Activated CD4-positive, alpha-beta T cell treated with anti-CD3 and anti-CD28 coated beads, Interleukin-2, amount 10 ng/mL, durations not matched to agents 7 days and 5 days (primary cell): ENCODE results near the gene MMAB. TPM values are rescaled to one million over a fixed set of nuclear protein-coding genes. Genes with fewer than 3 reads are reported as not detected.

ENCODE experiments used
- CTCF ChIA-PET: fragments of 350-600 bp; sonication (Branson Sonifier 250); formaldehyde crosslinking; loops from one replicate; lab custom pipeline; 2021; ENCODE audit warnings: antibody characterized with exemption; lab: Charles Lee
- POLR2A ChIA-PET: fragments of 350-600 bp; sonication (Branson Sonifier 250); formaldehyde crosslinking; loops from one replicate; lab custom pipeline; 2021; ENCODE audit warnings: antibody characterized with exemption; lab: Charles Lee
- DNase-seq: peaks from one replicate; pipeline ENCODE4 v3.0.0-alpha.2; 2020
- H3K27ac Mint-ChIP-seq: one replicate; pipeline ENCODE4 v1.8.0; 2021; ENCODE audit warnings: mild to moderate bottlenecking, moderate library complexity, mixed read lengths
- H3K27me3 Mint-ChIP-seq: one replicate; pipeline ENCODE4 v1.8.0; 2021; ENCODE audit warnings: mixed read lengths
- H3K36me3 Mint-ChIP-seq: one replicate; pipeline ENCODE4 v1.8.0; 2021; ENCODE audit warnings: low read depth, mixed read lengths
- H3K4me1 Mint-ChIP-seq: one replicate; pipeline ENCODE4 v1.8.0; 2021; ENCODE audit warnings: mixed read lengths
- H3K4me3 Mint-ChIP-seq: one replicate; pipeline ENCODE4 v1.8.0; 2021; ENCODE audit warnings: mild to moderate bottlenecking, moderate library complexity, mixed read lengths
- H3K9me3 Mint-ChIP-seq: one replicate; pipeline ENCODE4 v1.8.0; 2021; ENCODE audit warnings: mixed read lengths
- total RNA-seq, 2 experiments: library from RNA; stranded (reverse); gene quantifications; one replicate each; pipeline ENCODE4 v1.2.3, GENCODE V29; 2021

Gene MMAB
- total RNA-seq, 2 experiments from 2014 or later: 21.4 to 25.7 TPM

- no peaks in the 10 kb centered on the region for H3K27me3 Mint-ChIP-seq
- ChIA-PET POLR2A (no interaction called here), CTCF (no interaction called here)
- DNase-seq: no peak
- no peaks in the 10 kb centered on the region for H3K9me3 Mint-ChIP-seq
- peaks cover 21% of the 10 kb centered on the region for H3K36me3 Mint-ChIP-seq
- H3K4me3 Mint-ChIP-seq: no peak overlapping the region
- no peak overlapping the region for H3K27ac Mint-ChIP-seq
- peaks cover 26% of the 10 kb centered on the region for H3K4me1 Mint-ChIP-seq
Measured at GRCh38 chr12:109577311-109577710, 4.0 kb upstream of the MMAB start.

DNA sequence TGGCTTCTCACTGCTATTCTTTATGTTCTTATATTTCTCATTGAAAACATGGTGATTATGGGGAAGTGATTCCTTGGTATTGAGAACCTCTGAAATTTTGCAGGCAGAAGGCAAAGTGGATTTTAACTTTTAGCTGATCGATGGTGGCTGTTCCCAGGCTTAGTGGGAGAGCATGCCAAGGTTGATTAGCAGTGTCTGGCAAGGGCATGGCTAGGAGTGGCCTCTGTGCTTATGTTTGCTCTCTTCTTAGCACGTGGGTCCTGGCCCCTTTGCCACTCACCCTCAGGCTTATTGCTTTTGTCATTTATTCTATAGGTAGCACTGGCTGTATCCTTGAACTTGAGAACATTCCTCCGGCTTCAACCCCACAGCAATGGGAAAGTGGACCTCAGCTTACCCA is 2.4 kb upstream of the MMAB start:
- ChIA-PET POLR2A (no interaction called here), CTCF (interaction anchor here (2.0 kb wide), 1 partner anchor 11 kb away, joined by 4 read pairs; no protein-coding TSS in a partner anchor)
- DNase-seq: no peak
- Mint-ChIP-seq H3K9me3 (no peaks in the 10 kb centered on the region), H3K27ac (no peak overlapping the region), H3K4me1 (peaks cover 30% of the 10 kb centered on the region), H3K27me3 (no peaks in the 10 kb centered on the region), H3K36me3 (peaks cover 17% of the 10 kb centered on the region), H3K4me3 (no peak overlapping the region)

- Mint-ChIP-seq H3K4me3 (peak overlapping the region; percentile 92), H3K9me3 (no peaks in the 10 kb centered on the region), H3K4me1 (peaks cover 30% of the 10 kb centered on the region), H3K36me3 (peaks cover 11% of the 10 kb centered on the region), H3K27me3 (no peaks in the 10 kb centered on the region), H3K27ac (peak overlapping the region; percentile 95)
- DNase-seq: no peak
- POLR2A ChIA-PET: no interaction called here
- CTCF ChIA-PET: interaction anchor here (0.6 to 2.0 kb wide), 6 partner anchors 8 to 232 kb away, joined by 3 to 5 read pairs (median 4); no protein-coding TSS in a partner anchor
Measured at GRCh38 chr12:109573914-109574244, 575 bp upstream of the MMAB start.

GRCh38 chr12:109572506-109572845 is 828 bp downstream of the MMAB start:
- no peak for DNase-seq
- POLR2A ChIA-PET: no interaction called here
- Mint-ChIP-seq H3K27me3 (no peaks in the 10 kb centered on the region), H3K36me3 (peaks cover 7% of the 10 kb centered on the region), H3K4me1 (peaks cover 30% of the 10 kb centered on the region), H3K4me3 (peak overlapping the region; percentile 92), H3K9me3 (no peaks in the 10 kb centered on the region), H3K27ac (peak overlapping the region; percentile 95)
- CTCF ChIA-PET: interaction anchor here (1.2 to 1.9 kb wide), 2 partner anchors 13 to 20 kb away, joined by 3 to 4 read pairs; no protein-coding TSS in a partner anchor

DNA sequence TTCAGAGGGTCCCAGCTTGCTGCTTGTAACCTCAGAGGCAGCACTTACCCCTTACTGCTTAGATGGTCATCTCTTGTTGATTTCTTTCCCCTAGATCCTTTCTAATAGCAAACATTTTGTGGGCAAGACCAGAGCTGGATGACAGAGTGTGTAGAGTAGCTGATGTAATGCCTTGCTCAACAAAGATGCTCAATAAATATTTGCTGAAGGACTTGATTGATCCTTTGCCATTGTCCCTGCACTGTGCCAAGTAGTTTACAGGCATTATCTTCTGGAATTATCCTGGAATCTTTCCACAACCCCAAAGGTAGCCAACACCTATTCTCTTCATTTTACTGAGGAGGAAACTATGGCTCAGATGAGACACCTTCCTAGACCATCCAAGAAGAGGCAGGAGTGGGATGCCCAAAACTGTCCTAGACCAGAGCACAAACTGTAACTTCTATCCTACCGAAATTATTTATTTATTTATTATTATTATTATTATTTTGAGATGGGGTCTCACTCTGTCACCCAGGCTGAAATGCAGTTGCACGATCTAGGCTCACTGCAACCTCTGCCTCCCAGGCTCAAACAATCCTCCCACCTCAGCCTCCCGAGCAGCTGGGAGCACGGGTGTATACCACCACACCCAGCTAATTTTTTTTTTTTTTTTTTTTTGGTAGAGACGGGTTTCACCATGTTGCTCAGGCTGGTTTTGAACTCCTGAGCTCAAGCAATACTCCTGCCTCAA is 1.4 kb downstream of the MMAB start:
- no peaks in the 10 kb centered on the region for H3K9me3 Mint-ChIP-seq
- H3K27ac Mint-ChIP-seq: no peak overlapping the region
- H3K4me1 Mint-ChIP-seq: peaks cover 30% of the 10 kb centered on the region
- CTCF ChIA-PET: interaction anchor here (1.2 to 1.9 kb wide), 2 partner anchors 12 to 19 kb away, joined by 3 to 4 read pairs; no protein-coding TSS in a partner anchor
- H3K36me3 Mint-ChIP-seq: peaks cover 6% of the 10 kb centered on the region
- H3K27me3 Mint-ChIP-seq: no peaks in the 10 kb centered on the region
- DNase-seq: no peak
- H3K4me3 Mint-ChIP-seq: no peak overlapping the region
- POLR2A ChIA-PET: no interaction called here

DNA sequence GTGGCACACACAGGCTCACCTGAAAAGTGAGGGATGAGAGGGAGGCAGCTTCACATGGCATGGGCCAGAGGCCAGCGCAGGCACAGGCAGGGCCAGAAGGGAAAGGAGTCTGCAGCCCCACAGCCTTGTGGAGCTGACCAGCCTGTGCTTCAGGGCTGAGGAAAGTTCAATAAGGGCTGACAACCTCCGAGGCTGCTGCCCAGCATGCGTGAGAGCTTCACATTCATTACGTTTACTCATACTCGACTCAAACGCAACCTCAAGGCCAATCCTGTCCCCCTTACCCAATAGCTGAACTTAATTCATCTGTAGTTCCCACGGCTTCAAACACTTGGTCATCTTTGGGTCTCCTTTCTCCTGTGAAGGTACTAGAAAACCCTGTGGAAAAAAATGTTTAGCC is 4.8 kb downstream of the MMAB start:
- DNase-seq: no peak
- Mint-ChIP-seq H3K27me3 (no peaks in the 10 kb centered on the region), H3K27ac (no peak overlapping the region), H3K36me3 (peaks cover 12% of the 10 kb centered on the region), H3K4me1 (peaks cover 14% of the 10 kb centered on the region), H3K9me3 (no peaks in the 10 kb centered on the region), H3K4me3 (no peak overlapping the region)
- ChIA-PET CTCF (no interaction called here), POLR2A (no interaction called here)

DNA sequence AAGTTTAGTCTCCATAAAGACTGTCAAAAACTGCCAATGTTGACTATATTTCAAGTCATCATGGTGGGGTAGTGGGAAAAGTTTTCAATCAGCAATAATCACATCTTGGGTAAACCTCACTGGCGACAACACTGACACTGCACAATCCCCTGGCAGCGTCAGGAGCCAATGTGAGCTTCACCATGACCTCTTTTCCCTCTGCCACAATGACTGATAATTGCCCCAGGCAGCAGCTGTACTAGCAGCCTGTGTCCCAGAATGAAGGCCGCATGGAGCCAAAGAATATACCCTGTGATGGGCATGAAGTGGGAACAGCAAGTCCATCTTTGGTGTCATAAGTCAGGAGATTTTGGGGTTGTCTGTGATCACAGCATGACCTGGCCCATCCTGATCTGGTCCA is 5.3 kb downstream of the MMAB start:
- peaks cover 11% of the 10 kb centered on the region for H3K4me1 Mint-ChIP-seq
- H3K9me3 Mint-ChIP-seq: no peaks in the 10 kb centered on the region
- peaks cover 16% of the 10 kb centered on the region for H3K36me3 Mint-ChIP-seq
- DNase-seq: no peak
- H3K27ac Mint-ChIP-seq: no peak overlapping the region
- POLR2A ChIA-PET: no interaction called here
- CTCF ChIA-PET: interaction anchor here (0.6 kb wide), 1 partner anchor 940 kb away, joined by 3 read pairs; no protein-coding TSS in a partner anchor
- no peak overlapping the region for H3K4me3 Mint-ChIP-seq
- H3K27me3 Mint-ChIP-seq: no peaks in the 10 kb centered on the region

DNA sequence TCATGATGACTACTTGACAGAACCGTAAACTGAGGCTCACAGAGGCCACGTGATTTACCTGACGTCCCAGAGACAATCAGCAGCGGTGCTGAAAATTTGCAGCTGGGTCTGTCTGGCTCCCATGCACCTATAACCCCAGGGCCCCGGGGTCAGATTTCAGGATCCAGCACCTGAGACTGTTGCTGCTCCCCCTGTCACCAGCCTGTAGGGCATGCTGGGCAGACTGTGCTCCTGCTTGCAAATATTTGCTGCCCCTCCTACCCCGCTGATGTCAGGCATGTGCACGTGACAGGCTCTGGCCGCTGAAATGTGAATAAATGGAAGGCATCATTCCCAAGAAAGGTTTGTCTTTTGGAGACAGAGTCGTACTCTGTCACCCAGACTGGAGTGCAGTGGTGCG is 6.0 kb downstream of the MMAB start:
- no peak for DNase-seq
- Mint-ChIP-seq H3K36me3 (peaks cover 23% of the 10 kb centered on the region), H3K4me1 (peaks cover 4% of the 10 kb centered on the region), H3K9me3 (peaks cover 3% of the 10 kb centered on the region), H3K27me3 (no peaks in the 10 kb centered on the region), H3K27ac (no peak overlapping the region), H3K4me3 (no peak overlapping the region)
- CTCF ChIA-PET: interaction anchor here (0.6 to 1.5 kb wide), 2 partner anchors 22 to 939 kb away, joined by 3 read pairs; no protein-coding TSS in a partner anchor
- POLR2A ChIA-PET: no interaction called here

GRCh38 chr12:109566424-109566823 is 6.9 kb downstream of the MMAB start:
- DNase-seq: no peak
- POLR2A ChIA-PET: no interaction called here
- no peak overlapping the region for H3K4me3 Mint-ChIP-seq
- no peak overlapping the region for H3K27ac Mint-ChIP-seq
- CTCF ChIA-PET: interaction anchor here (1.5 kb wide), 1 partner anchor 23 kb away, joined by 3 read pairs; no protein-coding TSS in a partner anchor
- peaks cover 10% of the 10 kb centered on the region for H3K9me3 Mint-ChIP-seq
- H3K4me1 Mint-ChIP-seq: no peaks in the 10 kb centered on the region
- no peaks in the 10 kb centered on the region for H3K27me3 Mint-ChIP-seq
- peaks cover 32% of the 10 kb centered on the region for H3K36me3 Mint-ChIP-seq

- POLR2A ChIA-PET: no interaction called here
- Mint-ChIP-seq H3K36me3 (peaks cover 30% of the 10 kb centered on the region), H3K4me3 (no peak overlapping the region), H3K27ac (no peak overlapping the region), H3K9me3 (peaks cover 10% of the 10 kb centered on the region), H3K27me3 (no peaks in the 10 kb centered on the region), H3K4me1 (no peaks in the 10 kb centered on the region)
- DNase-seq: no peak
- CTCF ChIA-PET: interaction anchor here (1.1 kb wide), 1 partner anchor 23 kb away, joined by 3 read pairs; no protein-coding TSS in a partner anchor
Measured at GRCh38 chr12:109563291-109564284, 9.7 kb downstream of the MMAB start.

DNA sequence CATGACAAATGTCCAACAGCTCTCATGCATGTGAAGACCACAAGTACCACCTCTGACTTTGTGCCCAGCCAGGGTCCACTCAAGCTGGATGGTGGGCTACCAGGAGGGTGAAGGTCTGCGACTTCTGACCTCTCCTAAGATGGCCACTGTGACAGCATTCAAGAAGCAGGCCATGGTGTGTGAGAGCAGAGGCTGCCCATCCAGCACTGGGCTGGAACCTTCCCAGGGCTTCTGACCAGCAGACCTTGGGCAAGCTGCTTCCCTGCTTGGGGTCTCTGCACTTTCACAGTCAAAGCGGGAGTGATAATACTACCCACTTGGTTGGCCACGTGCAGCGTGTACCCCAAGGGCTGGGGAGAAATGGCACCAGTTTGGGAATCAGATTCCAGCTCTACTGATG is 10.4 kb downstream of the MMAB start:
- Mint-ChIP-seq H3K4me3 (no peak overlapping the region), H3K27me3 (no peaks in the 10 kb centered on the region), H3K9me3 (peaks cover 10% of the 10 kb centered on the region), H3K36me3 (peaks cover 30% of the 10 kb centered on the region), H3K27ac (no peak overlapping the region), H3K4me1 (no peaks in the 10 kb centered on the region)
- no peak for DNase-seq
- ChIA-PET CTCF (interaction anchor here (0.6 to 1.1 kb wide), 2 partner anchors 22 to 1146 kb away, joined by 3 to 5 read pairs; no protein-coding TSS in a partner anchor), POLR2A (no interaction called here)

DNA sequence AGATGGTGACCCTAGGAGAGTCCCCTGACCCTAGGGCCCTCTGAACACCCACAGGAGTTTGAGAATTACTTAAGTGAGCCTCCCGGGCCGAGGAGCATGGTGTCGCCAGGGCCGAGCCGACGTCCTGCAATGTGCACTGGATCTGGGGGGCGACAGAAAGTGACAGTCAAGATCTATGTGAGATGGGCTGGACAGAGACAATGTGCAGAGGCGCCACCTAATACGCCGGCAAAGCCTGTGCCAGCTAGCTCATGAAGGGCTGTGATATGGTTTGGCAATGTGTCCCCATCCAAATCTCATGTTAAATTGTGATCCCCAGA is 11.6 kb downstream of the MMAB start:
- CTCF ChIA-PET: interaction anchor here (0.6 to 0.9 kb wide), 2 partner anchors 9 to 1225 kb away, joined by 3 read pairs; no protein-coding TSS in a partner anchor
- H3K9me3 Mint-ChIP-seq: peaks cover 10% of the 10 kb centered on the region
- DNase-seq: no peak
- H3K36me3 Mint-ChIP-seq: peaks cover 30% of the 10 kb centered on the region
- POLR2A ChIA-PET: no interaction called here
- H3K4me1 Mint-ChIP-seq: no peaks in the 10 kb centered on the region
- no peak overlapping the region for H3K4me3 Mint-ChIP-seq
- H3K27me3 Mint-ChIP-seq: no peaks in the 10 kb centered on the region
- H3K27ac Mint-ChIP-seq: no peak overlapping the region
